Tracheal epithelial cell (primary cell): Measurements from ENCODE around the gene METTL21A. TPM values are rescaled to one million over a fixed set of nuclear protein-coding genes. Genes with fewer than 3 reads are reported as not detected.

Experiments used
- total RNA-seq: library from RNA; depleted of rRNA; stranded (reverse); fragments of >200 nt; gene quantifications from 2 replicates; pipeline ENCODE4 v1.2.1, GENCODE V29; 2014

The METTL21A gene
- 11.6 and 11.7 TPM in 2 replicates for total RNA-seq

DNA sequence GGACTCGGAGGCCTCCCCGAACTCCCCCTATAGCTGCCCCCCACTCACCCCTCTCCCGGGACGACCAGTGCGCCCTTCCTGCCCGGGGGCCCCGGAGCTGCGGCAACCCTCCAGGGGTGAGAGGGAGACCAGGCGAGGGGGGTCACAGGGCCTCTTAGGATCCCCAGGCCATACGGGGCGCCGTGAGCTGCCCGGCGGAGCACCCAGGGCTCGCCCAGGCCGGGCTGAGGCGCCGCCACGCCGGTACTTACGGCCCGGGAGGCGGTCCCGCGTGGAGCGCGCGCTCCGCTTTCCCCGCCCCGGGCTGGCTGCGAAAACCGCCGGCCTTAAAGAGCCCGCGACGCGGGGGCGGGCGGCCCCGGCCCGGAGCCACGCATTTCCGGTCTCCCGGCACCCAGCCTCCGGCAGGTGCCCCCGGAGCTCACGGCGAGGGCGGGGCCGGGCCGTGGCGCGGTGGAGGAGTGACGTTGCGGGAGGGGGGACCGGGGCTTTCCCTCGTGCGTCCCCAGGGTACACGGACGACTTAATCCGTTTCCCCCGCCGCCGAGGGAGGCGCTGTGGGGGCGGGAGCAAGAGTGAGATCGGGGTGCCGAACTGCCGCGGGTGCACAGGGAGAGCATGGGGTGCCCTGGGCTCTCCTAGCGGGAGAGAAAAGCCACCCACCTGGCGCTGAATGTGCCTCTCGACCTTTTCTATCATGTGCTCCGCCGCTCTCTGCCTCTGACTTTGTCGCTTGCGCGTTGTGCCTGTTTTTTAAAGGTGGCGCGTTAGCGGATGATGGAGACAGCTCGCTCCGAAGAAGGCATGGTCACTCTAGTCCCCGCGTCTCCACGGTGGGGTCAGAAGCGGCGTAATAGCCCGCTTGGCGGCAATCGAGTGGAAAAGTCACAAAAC, at the start of gene METTL21A:
Gene METTL21A (minus strand): TSS at position 381 of the 894 bp plus-strand sequence. CDS start 1,019 bp downstream, outside the sequence.

Other genes starting within 250 kb of the METTL21A start
- gene CREB1, start 95.4 kb downstream of the METTL21A start, total RNA-seq, result 27.3 and 42.7 TPM in 2 replicates
- gene CCNYL1, start 86.2 kb upstream of the METTL21A start, total RNA-seq, result 4.3 and 12.5 TPM in 2 replicates
- gene FZD5, start 144.5 kb upstream of the METTL21A start, total RNA-seq, result 2.9 and 5.1 TPM in 2 replicates